Right lobe of liver (tissue), 4 donors: Measurements from ENCODE around the gene R3HCC1L.

ENCODE experiments used
- POLR2A ChIP-seq: fragments of 450-650 bp; IDR thresholded peaks from one replicate; pipeline ENCODE4 v1.6.1; 2017; ENCODE audit warnings: antibody characterized with exemption, mild to moderate bottlenecking
- TF ChIP-seq, protein P1 (sequence below), 4 donors: fragments of 200-600 bp in 3 of 4; fragments of 450-650 bp in 1 of 4; IDR thresholded peaks; one replicate each; pipeline versions ENCODE4 v1.5.1 to v1.8.0; 2016 to 2022; ENCODE audit warnings: antibody characterized with exemption in 4 of 4, mild to moderate bottlenecking in 2 of 4
- donor health status: DM: no; HTN: no; CAD: no.
- donor health status: DM: no; HTN: no; CAD: no.
- donor health status: DM: no; HTN: yes; CAD: no.

DNA sequence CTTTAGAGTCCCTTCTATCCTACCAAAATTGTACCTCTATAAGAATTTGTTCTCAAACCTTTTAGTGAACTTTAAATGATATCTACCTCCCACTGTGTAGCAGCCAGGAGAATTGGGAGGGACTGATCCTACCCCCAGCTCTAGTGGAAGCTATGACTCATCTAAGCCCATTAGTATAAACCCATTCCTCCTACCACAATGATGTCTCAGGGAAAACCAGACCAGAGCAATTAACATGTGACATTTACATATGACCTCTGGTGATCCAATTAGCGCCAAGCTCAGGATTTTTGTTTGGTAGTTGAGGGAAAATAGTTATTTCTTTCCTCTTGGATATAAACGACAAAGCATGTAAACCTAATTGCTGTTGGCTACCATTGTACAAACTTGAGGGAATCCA, 33.1 kb upstream of the R3HCC1L start:
- no peak for TF ChIP-seq POLR2A
- TF ChIP-seq, protein P1, sequence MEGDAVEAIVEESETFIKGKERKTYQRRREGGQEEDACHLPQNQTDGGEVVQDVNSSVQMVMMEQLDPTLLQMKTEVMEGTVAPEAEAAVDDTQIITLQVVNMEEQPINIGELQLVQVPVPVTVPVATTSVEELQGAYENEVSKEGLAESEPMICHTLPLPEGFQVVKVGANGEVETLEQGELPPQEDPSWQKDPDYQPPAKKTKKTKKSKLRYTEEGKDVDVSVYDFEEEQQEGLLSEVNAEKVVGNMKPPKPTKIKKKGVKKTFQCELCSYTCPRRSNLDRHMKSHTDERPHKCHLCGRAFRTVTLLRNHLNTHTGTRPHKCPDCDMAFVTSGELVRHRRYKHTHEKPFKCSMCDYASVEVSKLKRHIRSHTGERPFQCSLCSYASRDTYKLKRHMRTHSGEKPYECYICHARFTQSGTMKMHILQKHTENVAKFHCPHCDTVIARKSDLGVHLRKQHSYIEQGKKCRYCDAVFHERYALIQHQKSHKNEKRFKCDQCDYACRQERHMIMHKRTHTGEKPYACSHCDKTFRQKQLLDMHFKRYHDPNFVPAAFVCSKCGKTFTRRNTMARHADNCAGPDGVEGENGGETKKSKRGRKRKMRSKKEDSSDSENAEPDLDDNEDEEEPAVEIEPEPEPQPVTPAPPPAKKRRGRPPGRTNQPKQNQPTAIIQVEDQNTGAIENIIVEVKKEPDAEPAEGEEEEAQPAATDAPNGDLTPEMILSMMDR (IDR thresholded peaks at IDR 0.05) = no peak
